ENCODE results near the gene TTYH3. TPM values are rescaled to one million over a fixed set of nuclear protein-coding genes. Genes with fewer than 3 reads are reported as not detected.

The TTYH3 gene
- total RNA-seq, 1 experiment from 2014 or later = 20.9 TPM

DNA sequence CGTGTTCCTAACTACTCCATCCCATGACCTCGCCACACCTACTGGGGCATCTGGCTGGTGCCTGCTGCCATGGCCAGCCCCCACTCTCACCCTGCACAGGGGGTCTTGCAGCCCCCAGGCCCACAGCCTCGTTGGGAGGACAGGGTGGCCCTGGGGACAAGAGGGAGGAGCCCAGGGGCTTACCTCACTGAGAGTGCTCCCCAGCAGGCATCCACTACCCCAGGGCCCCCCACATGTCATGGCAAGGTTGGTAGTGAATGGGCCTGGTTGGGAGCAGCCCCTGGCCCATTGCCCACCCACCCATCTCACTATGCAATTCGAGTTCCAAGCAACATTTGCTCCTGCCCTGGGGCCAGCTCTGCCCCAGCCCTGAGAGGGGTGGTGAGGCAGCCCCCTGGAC, 32.2 kb downstream of the TTYH3 start:
- DNase-seq (ENCODE audit: unreplicated experiment) = no peak
- Mint-ChIP-seq H3K36me3 (ENCODE audit: insufficient read depth, unreplicated experiment) (no peaks in the 10 kb centered on the region), H3K4me1 (ENCODE audit: insufficient read depth, unreplicated experiment) (no peaks in the 10 kb centered on the region), H3K27ac (ENCODE audit: low read depth, unreplicated experiment) (no peak overlapping the region), H3K4me3 (ENCODE audit: unreplicated experiment) (no peak overlapping the region), H3K9me3 (ENCODE audit: unreplicated experiment) (no peaks in the 10 kb centered on the region), H3K27me3 (ENCODE audit: insufficient read depth, unreplicated experiment) (peaks cover 18% of the 10 kb centered on the region)
- intact Hi-C loops (cut with micrococcal nuclease) = no loop called here
- TF ChIP-seq, protein P1, sequence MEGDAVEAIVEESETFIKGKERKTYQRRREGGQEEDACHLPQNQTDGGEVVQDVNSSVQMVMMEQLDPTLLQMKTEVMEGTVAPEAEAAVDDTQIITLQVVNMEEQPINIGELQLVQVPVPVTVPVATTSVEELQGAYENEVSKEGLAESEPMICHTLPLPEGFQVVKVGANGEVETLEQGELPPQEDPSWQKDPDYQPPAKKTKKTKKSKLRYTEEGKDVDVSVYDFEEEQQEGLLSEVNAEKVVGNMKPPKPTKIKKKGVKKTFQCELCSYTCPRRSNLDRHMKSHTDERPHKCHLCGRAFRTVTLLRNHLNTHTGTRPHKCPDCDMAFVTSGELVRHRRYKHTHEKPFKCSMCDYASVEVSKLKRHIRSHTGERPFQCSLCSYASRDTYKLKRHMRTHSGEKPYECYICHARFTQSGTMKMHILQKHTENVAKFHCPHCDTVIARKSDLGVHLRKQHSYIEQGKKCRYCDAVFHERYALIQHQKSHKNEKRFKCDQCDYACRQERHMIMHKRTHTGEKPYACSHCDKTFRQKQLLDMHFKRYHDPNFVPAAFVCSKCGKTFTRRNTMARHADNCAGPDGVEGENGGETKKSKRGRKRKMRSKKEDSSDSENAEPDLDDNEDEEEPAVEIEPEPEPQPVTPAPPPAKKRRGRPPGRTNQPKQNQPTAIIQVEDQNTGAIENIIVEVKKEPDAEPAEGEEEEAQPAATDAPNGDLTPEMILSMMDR (IDR thresholded peaks at IDR 0.05; ENCODE audit: unreplicated experiment) = no peak
- no TSS peak for BruUV-seq (replicated peaks)
- CTCF ChIA-PET = no interaction called here
- POLR2A ChIA-PET = no interaction called here

DNA sequence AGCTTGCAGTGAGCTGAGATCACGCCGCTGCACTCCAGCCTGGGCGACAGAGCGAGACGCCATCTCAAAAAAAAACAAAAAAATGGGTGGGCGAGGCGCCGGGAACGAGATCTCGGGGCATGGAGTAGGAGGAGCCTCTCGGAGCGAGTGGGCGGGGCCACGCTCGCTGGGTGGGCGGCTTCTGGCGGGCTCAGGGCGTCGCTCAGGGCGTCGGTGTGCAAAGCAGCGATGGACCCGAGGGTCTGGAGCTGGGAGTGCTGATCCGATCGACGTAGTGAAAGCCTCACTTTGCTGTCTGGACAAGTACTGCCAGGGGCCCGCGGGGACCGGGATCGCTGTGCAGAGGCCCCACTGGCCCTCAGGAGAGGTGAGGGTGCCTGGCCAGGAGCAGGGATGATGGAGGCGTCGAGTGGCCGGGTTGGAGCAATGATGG, 33.6 kb downstream of the TTYH3 start:
- BruUV-seq (replicated peaks) = no TSS peak
- Mint-ChIP-seq H3K4me1 (ENCODE audit: insufficient read depth, unreplicated experiment) (no peaks in the 10 kb centered on the region), H3K27me3 (ENCODE audit: insufficient read depth, unreplicated experiment) (peaks cover 27% of the 10 kb centered on the region), H3K36me3 (ENCODE audit: insufficient read depth, unreplicated experiment) (no peaks in the 10 kb centered on the region), H3K27ac (ENCODE audit: low read depth, unreplicated experiment) (no peak overlapping the region), H3K9me3 (ENCODE audit: unreplicated experiment) (no peaks in the 10 kb centered on the region), H3K4me3 (ENCODE audit: unreplicated experiment) (no peak overlapping the region)
- CTCF ChIA-PET = interaction anchor here (0.9 kb wide), 1 partner anchor 8 kb away, joined by 3 read pairs; no protein-coding TSS in a partner anchor
- DNase-seq (ENCODE audit: unreplicated experiment) = no peak
- TF ChIP-seq, protein P1 (IDR thresholded peaks at IDR 0.05; ENCODE audit: unreplicated experiment) = no peak
- intact Hi-C loops (cut with micrococcal nuclease) = no loop called here
- POLR2A ChIA-PET = no interaction called here

DNA sequence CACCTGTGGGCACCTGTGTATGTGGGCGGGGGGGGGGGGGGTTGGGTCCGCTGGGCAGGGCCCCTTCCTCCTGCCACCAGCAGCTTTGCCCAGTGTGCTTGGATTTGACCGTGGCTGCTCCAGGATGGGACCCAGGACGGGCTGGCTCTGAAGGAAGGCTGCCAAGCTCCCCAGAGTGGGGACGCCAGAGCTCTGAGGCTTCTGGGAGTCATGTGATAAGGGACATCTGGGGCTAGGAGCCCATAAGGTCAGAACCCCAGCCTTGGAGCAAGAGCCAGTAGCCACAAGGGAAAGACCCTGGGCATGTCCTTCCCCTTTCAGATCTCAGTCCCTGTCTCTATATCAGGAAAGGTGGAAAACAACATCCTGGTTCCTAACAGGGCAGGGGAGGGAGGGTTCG, 34.4 kb downstream of the TTYH3 start:
- Mint-ChIP-seq H3K27ac (ENCODE audit: low read depth, unreplicated experiment) (no peak overlapping the region), H3K4me1 (ENCODE audit: insufficient read depth, unreplicated experiment) (no peaks in the 10 kb centered on the region), H3K9me3 (ENCODE audit: unreplicated experiment) (no peaks in the 10 kb centered on the region), H3K27me3 (ENCODE audit: insufficient read depth, unreplicated experiment) (peaks cover 35% of the 10 kb centered on the region), H3K36me3 (ENCODE audit: insufficient read depth, unreplicated experiment) (no peaks in the 10 kb centered on the region), H3K4me3 (ENCODE audit: unreplicated experiment) (no peak overlapping the region)
- POLR2A ChIA-PET = no interaction called here
- no peak for DNase-seq (ENCODE audit: unreplicated experiment)
- CTCF ChIA-PET = no interaction called here
- intact Hi-C loops (cut with micrococcal nuclease) = no loop called here
- TF ChIP-seq, protein P1 (IDR thresholded peaks at IDR 0.05; ENCODE audit: unreplicated experiment) = no peak
- BruUV-seq (replicated peaks) = no TSS peak

DNA sequence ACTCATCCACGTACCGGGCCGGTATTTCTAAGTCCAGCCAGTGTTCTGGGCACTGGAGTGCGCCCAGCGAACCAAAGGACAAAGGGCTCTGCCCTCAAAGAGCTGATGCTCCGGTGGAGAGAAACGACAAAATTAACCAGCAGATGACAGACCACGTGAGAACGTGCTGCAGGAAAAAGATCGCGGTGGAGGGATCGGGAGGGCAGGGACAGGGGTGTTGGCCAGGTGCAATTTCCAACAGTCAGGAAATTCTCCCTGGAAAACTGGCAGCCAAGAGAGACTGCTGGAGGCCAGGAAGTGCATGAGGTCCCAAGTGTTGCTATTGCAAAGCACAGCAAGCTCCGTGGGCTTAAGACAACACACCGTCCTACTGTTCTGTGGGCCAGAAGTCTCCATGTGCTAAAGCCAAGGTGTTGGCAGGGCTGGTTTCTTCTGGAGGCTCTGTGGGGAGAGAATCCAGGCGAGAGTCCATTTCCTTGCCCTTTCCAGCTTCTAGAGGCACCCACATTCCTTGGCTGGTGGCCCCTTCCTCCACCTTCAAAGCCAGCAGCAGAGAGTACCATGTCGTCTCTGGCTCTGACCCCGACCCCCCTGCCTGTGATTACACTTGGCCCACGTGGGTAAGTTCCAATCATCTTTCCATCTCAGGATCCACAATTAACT, 34.9 kb downstream of the TTYH3 start:
- Mint-ChIP-seq H3K4me3 (ENCODE audit: unreplicated experiment) (no peak overlapping the region), H3K9me3 (ENCODE audit: unreplicated experiment) (no peaks in the 10 kb centered on the region), H3K36me3 (ENCODE audit: insufficient read depth, unreplicated experiment) (no peaks in the 10 kb centered on the region), H3K27ac (ENCODE audit: low read depth, unreplicated experiment) (no peak overlapping the region), H3K4me1 (ENCODE audit: insufficient read depth, unreplicated experiment) (no peaks in the 10 kb centered on the region), H3K27me3 (ENCODE audit: insufficient read depth, unreplicated experiment) (peaks cover 36% of the 10 kb centered on the region)
- POLR2A ChIA-PET = no interaction called here
- no peak for DNase-seq (ENCODE audit: unreplicated experiment)
- TF ChIP-seq, protein P1 (IDR thresholded peaks at IDR 0.05; ENCODE audit: unreplicated experiment) = no peak
- BruUV-seq (replicated peaks) = no TSS peak
- intact Hi-C loops (cut with micrococcal nuclease) = no loop called here
- CTCF ChIA-PET = interaction anchor here (1.4 kb wide), 1 partner anchor 14 kb away, joined by 3 read pairs; no protein-coding TSS in a partner anchor

Measured in MCF 10A (cell line).